ENCODE data around the gene CRHR1.

DNA sequence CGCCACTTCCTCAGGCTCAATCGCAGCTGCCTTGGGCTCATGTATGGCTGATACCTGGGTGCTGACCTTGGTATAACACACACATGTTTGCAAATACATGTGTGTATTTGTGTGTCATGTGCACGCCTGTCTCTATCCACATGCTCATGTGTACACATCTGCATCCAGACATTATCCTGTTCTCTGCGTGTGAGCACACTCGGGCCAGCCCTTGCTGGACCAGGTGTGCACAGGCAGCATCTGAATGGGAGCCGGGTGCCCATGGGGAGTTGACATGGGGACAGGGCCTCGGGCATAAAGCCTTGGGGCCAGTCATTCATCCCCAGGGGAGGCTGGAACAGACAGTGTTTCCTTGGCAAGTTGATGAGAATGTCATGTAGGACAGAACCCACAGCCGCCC lies 29.1 kb upstream of the CRHR1 start:
- TF ChIP-seq YY1 (IDR thresholded peaks at IDR 0.05; ENCODE audit: insufficient read depth, insufficient read length) (no peak), ZNF274 (IDR thresholded peaks at IDR 0.05; ENCODE audit: low read depth, low read length) (no peak), SUZ12 (IDR thresholded peaks at IDR 0.05; ENCODE audit: extremely low read depth, insufficient read depth, insufficient read length) (no peak)
